ENCODE measurements around the gene KCNH5. TPM values are rescaled to one million over a fixed set of nuclear protein-coding genes. Genes with fewer than 3 reads are reported as not detected.
"Not testable (repeated sequence)": the region's sequence is repeated elsewhere in the genome, so short reads cannot be mapped to it uniquely, and the experiment has no call there.

Gene KCNH5
- total RNA-seq, 1 donor from 2014 or later, result not detected

DNA sequence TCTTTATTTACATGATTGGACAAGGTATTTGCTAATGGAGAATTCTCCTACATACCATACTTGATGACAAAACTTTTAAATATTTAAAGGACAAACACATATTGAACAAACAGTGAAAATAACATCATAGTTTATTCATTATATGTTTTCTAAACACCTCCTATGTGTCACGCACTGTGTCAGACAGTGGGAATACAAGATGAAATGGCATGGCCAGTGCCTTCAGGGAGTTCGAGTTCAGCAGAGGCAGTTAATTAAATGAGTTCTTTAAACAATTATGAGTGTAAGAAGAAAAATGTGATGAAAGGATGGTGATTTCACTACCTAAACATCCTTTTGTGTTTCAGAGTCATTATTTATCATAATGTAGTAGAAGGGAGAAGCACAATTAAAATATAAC lies 159.8 kb downstream of the KCNH5 start:
- TF ChIP-seq, protein P1, sequence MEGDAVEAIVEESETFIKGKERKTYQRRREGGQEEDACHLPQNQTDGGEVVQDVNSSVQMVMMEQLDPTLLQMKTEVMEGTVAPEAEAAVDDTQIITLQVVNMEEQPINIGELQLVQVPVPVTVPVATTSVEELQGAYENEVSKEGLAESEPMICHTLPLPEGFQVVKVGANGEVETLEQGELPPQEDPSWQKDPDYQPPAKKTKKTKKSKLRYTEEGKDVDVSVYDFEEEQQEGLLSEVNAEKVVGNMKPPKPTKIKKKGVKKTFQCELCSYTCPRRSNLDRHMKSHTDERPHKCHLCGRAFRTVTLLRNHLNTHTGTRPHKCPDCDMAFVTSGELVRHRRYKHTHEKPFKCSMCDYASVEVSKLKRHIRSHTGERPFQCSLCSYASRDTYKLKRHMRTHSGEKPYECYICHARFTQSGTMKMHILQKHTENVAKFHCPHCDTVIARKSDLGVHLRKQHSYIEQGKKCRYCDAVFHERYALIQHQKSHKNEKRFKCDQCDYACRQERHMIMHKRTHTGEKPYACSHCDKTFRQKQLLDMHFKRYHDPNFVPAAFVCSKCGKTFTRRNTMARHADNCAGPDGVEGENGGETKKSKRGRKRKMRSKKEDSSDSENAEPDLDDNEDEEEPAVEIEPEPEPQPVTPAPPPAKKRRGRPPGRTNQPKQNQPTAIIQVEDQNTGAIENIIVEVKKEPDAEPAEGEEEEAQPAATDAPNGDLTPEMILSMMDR (conservative IDR thresholded peaks at IDR 0.05; ENCODE audit: low read depth, low read length), result no peak
- H3K4me3 ChIP-seq (ENCODE audit: low read depth, low read length), result no peak overlapping the region
- no peak for DNase-seq (ENCODE audit: low read depth)

DNA sequence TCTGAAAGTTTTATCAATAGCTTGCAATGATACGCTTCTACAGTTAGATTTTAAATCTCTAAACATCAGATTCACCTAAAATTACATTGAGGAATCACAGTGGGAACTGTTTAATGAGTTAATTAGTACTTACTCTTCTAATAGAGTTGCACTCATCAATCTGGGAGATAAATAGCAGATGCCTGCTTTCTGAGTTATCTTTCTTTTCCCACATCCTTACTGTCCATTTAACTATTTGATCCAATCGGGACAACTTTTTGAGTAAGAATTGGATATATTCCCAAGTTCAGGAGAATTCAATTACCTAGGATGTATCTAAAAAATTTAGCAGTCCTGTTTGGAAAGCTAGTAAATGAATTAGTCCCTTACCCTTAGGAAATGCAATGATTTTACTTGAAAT lies 162.3 kb downstream of the KCNH5 start:
- TF ChIP-seq, protein P1 (conservative IDR thresholded peaks at IDR 0.05; ENCODE audit: low read depth, low read length), result no peak
- no peak overlapping the region for H3K4me3 ChIP-seq (ENCODE audit: low read depth, low read length)
- DNase-seq (ENCODE audit: low read depth), result no peak

DNA sequence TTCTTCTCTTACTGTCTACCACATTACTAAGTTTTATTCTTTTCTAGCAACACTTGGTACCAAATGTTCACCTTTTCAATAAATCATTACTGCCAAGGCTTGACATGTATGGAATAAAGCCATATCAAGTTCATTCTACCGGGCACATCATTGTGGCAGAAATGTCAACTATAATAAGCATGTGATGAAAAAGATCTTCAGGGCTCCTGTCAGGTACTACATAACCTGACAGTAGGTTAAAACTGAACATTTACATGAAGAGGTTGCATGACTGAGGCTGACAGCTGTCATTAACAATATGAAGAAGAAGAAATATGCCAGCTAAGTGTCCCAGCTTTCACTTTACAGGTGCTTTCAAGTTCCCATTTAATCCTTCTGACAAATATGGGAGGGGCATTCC lies 178.9 kb downstream of the KCNH5 start:
- TF ChIP-seq, protein P1 (conservative IDR thresholded peaks at IDR 0.05; ENCODE audit: low read depth, low read length), result no peak
- no peak overlapping the region for H3K4me3 ChIP-seq (ENCODE audit: low read depth, low read length)
- no peak for DNase-seq (ENCODE audit: low read depth)

DNA sequence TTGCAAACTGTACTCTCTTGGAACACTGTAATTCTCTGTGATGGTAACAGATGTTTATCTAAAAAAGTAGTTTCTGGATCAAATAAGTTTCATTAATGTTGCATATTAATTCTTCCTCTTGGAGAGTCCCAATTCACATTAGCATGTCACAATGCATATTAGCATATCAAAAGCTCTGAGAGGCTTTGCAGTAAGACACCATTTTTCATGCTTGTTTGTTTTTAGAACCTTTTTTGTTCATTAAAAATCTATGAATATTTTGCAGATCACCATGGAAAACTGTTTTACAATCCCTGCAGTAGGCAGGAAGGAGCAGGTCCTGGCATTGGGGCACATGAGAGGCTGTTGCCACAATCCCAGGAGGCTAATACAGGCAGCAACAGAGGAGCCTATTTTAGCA lies 180.7 kb downstream of the KCNH5 start:
- TF ChIP-seq, protein P1 (conservative IDR thresholded peaks at IDR 0.05; ENCODE audit: low read depth, low read length), result no peak
- DNase-seq (ENCODE audit: low read depth), result no peak
- no peak overlapping the region for H3K4me3 ChIP-seq (ENCODE audit: low read depth, low read length)

DNA sequence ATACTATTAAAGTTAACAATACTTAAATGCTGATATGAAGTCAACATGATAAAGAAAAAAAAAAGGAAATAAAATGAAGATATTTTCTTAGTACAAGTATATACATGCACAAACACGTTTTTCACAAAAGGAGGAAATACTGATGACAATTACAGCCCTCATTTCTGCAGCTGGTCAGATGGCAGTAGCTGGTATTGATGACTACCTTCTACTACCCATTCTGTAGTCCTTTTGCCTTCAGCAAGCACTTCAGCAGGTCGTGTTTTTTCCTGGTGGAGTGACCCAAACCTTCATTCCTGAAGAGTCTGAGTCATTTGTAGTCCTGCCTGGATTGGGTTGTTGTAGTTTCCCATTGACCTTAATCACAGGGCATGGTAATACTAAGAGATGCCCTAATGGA lies 187.2 kb downstream of the KCNH5 start:
- not testable (repeated sequence) for DNase-seq (ENCODE audit: low read depth); H3K4me3 ChIP-seq (ENCODE audit: low read depth, low read length)

DNA sequence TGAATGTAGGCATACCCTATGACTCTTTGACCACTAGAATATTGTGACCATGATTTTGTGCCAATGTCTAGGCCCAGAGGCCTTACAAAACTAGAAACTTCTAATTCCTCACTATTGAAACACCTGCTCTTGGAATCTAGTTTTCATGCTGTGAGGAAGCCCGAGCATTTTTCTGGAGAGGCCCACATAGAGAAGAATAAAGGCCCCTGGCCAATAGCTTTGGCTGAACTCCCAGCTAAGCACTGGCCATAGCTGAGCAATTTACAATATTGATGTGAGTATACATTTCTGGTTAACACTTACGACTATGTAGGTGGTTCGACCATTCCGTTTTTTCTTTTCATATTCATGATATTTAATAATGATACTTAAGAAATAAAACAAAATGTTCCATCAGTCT lies 190.3 kb downstream of the KCNH5 start:
- DNase-seq (ENCODE audit: low read depth), result no peak
- H3K4me3 ChIP-seq (ENCODE audit: low read depth, low read length), result no peak overlapping the region
- TF ChIP-seq, protein P1 (conservative IDR thresholded peaks at IDR 0.05; ENCODE audit: low read depth, low read length), result no peak

DNA sequence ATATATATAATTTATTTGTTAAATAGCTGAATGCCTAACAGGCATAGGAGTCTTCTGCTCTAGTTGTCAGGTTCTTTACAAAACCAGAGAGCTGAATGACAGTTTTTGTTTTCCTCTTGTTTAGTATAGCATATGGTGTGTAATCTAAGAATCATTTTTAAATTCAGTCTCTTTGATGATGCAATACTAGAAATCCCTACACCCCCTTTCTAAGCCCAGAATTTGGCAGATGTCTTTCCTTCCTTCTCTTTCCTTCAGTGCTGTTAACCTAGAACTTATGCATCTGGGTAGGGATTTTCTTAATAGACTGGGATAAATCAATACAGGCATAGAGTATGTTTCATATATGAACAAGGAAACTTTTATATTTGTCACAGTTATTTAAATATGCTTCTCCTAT lies 198.1 kb downstream of the KCNH5 start:
- TF ChIP-seq, protein P1 (conservative IDR thresholded peaks at IDR 0.05; ENCODE audit: low read depth, low read length), result no peak
- no peak overlapping the region for H3K4me3 ChIP-seq (ENCODE audit: low read depth, low read length)
- DNase-seq (ENCODE audit: low read depth), result no peak

DNA sequence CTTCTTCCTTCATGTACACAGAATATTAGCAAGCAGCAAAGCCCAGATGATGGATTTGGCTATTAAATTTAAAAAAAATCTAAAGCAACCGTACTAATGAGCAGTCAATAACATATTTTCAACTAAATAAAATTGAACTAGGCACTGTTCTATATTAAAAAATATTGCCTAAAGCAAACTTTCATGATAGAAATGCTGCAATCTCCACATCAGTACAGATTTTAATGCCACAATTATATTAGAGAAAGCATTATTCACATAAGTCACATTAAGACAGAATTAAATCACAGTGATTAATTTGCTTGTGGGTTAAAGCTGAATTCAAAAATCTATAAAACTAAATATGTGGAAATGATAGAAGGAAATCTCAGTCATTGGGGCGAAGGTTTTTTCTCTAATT lies 200.7 kb downstream of the KCNH5 start:
- no peak overlapping the region for H3K4me3 ChIP-seq (ENCODE audit: low read depth, low read length)
- TF ChIP-seq, protein P1 (conservative IDR thresholded peaks at IDR 0.05; ENCODE audit: low read depth, low read length), result no peak
- no peak for DNase-seq (ENCODE audit: low read depth)
